GM23338 (cell line): ENCODE measurements around the gene UVRAG. TPM values are rescaled to one million over a fixed set of nuclear protein-coding genes. Genes with fewer than 3 reads are reported as not detected.

Experiments
- ATAC-seq: fragments of 200-7000 bp; cut with Tn5 transposase; 3 replicates; pipeline ENCODE4 v1.9.1; 2020
- DNase-seq: peaks from one replicate; pipeline ENCODE4 v3.0.0-alpha.2; 2015; ENCODE audit warnings: low spot score
- H2AFZ ChIP-seq: fragments of 200-600 bp; sonication (generic); 2 replicates; pipeline ENCODE4 v1.8.0; 2016; ENCODE audit warnings: antibody characterized with exemption, mild to moderate bottlenecking, moderate library complexity
- H3F3A ChIP-seq: fragments of 200-600 bp; sonication (generic); replicated peaks from 2 replicates; pipeline ENCODE4 v1.8.0; 2017; ENCODE audit warnings: antibody characterized with exemption, mixed run types, low read depth
- H3K27ac ChIP-seq: fragments of 200-600 bp; sonication (generic); 2 replicates; pipeline ENCODE4 v1.6.1; 2016; ENCODE audit warnings: low read depth
- H3K27me3 ChIP-seq: fragments of 200-600 bp; sonication (generic); 2 replicates; pipeline ENCODE4 v1.8.0; 2016; ENCODE audit warnings: mild to moderate bottlenecking, mixed run types, moderate library complexity; ENCODE audit not compliant: insufficient read depth
- H3K36me3 ChIP-seq: fragments of 200-600 bp; sonication (generic); 2 replicates; pipeline ENCODE4 v1.8.0; 2016; ENCODE audit warnings: mild to moderate bottlenecking; ENCODE audit not compliant: insufficient read depth
- H3K4me1 ChIP-seq: fragments of 200-600 bp; sonication (generic); 2 replicates; pipeline ENCODE4 v1.8.0; 2016; ENCODE audit warnings: mild to moderate bottlenecking, moderate library complexity; ENCODE audit not compliant: insufficient read depth
- H3K4me2 ChIP-seq: fragments of 200-600 bp; sonication (generic); 2 replicates; pipeline ENCODE4 v1.7.1; 2017; ENCODE audit warnings: mixed run types
- H3K4me3 ChIP-seq: fragments of 200-600 bp; sonication (generic); 2 replicates; pipeline ENCODE4 v1.6.1; 2016; ENCODE audit warnings: mixed run types
- H3K79me2 ChIP-seq: fragments of 200-600 bp; sonication (generic); replicated peaks from 2 replicates; pipeline ENCODE4 v1.8.0; 2017; ENCODE audit warnings: mild to moderate bottlenecking; ENCODE audit not compliant: insufficient read depth
- H3K9me2 ChIP-seq: fragments of 200-600 bp; sonication (generic); 2 replicates; pipeline ENCODE4 v1.8.0; 2017; ENCODE audit not compliant: insufficient read depth
- H4K20me1 ChIP-seq: fragments of 200-600 bp; sonication (generic); replicated peaks from 2 replicates; pipeline ENCODE4 v1.8.0; 2017; ENCODE audit warnings: mild to moderate bottlenecking; ENCODE audit not compliant: insufficient read depth
- H3K27ac Mint-ChIP-seq: 2 replicates; pipeline ENCODE4 v1.8.0; 2020; ENCODE audit warnings: inconsistent platforms, mild to moderate bottlenecking, moderate library complexity, mixed read lengths
- H3K27me3 Mint-ChIP-seq: 3 replicates; pipeline ENCODE4 v1.8.0; 2022; ENCODE audit warnings: low read depth, mild to moderate bottlenecking, moderate library complexity, mixed read lengths, inconsistent platforms; ENCODE audit not compliant: insufficient read depth, poor library complexity
- H3K36me3 Mint-ChIP-seq: 3 replicates; pipeline ENCODE4 v1.8.0; 2021; ENCODE audit warnings: low read depth, mild to moderate bottlenecking, inconsistent platforms, moderate library complexity, mixed read lengths
- H3K4me1 Mint-ChIP-seq: 3 replicates; pipeline ENCODE4 v1.8.0; 2020; ENCODE audit warnings: mild to moderate bottlenecking, inconsistent platforms, mixed read lengths
- H3K4me3 Mint-ChIP-seq: 3 replicates; pipeline ENCODE4 v1.8.0; 2021; ENCODE audit warnings: moderate library complexity, mild to moderate bottlenecking, inconsistent platforms, mixed read lengths
- H3K9me3 Mint-ChIP-seq: 3 replicates; pipeline ENCODE4 v1.8.0; 2020; ENCODE audit warnings: moderate library complexity, mild to moderate bottlenecking, inconsistent platforms, mixed read lengths
- EZH2 ChIP-seq: fragments of 200-600 bp; sonication (generic); IDR thresholded peaks from one replicate; pipeline ENCODE4 v1.8.0; 2017; ENCODE audit warnings: antibody characterized with exemption, mild to moderate bottlenecking, low read depth; ENCODE audit not compliant: unreplicated experiment
- JUNB ChIP-seq: IDR thresholded peaks from one replicate; pipeline ENCODE4 v1.6.1; 2016; ENCODE audit warnings: antibody characterized with exemption; ENCODE audit not compliant: unreplicated experiment
- NANOG ChIP-seq: IDR thresholded peaks from 2 replicates; pipeline ENCODE4 v1.6.1; 2016; ENCODE audit warnings: antibody characterized with exemption, borderline replicate concordance
- POLR2AphosphoS5 ChIP-seq: IDR thresholded peaks from 2 replicates; pipeline ENCODE4 v1.6.1; 2016; ENCODE audit warnings: antibody characterized with exemption, low read depth
- STAT1 ChIP-seq: IDR thresholded peaks from one replicate; pipeline ENCODE4 v1.6.1; 2016; ENCODE audit warnings: antibody characterized with exemption; ENCODE audit not compliant: unreplicated experiment
- ZNF331 ChIP-seq: fragments of 250-450 bp; sonication (Bioruptor Pico); IDR thresholded peaks from 2 replicates; pipeline ENCODE4 v1.5.0; 2020; ENCODE audit warnings: low read depth, mild to moderate bottlenecking, moderate library complexity
- polyA plus RNA-seq: library from polyadenylated mRNA; unstranded; fragments of >200 nt; fragmentation: Nextera tagmentation; extraction: Ambion mirVana; gene quantifications from 2 replicates; pipeline ENCODE4 v1.2.1, GENCODE V29; 2016
- total RNA-seq: library from RNA; depleted of rRNA; stranded (reverse); fragments of >200 nt; shearing (Covaris generic); gene quantifications from 2 replicates; pipeline ENCODE4 v1.2.3, GENCODE V29; 2014
- TF ChIP-seq, protein P1 (sequence below): IDR thresholded peaks from 2 replicates; pipeline ENCODE4 v1.6.1; 2016; ENCODE audit warnings: antibody characterized with exemption
- TF ChIP-seq, protein P2 (sequence below), 2 experiments: fragments of 200-600 bp in 1 of 2; sonication (generic) in 1 of 2; conservative IDR thresholded peaks; 2 replicates each; pipeline versions ENCODE4 v1.5.1 to v1.6.1; 2016 to 2017; ENCODE audit warnings: antibody characterized with exemption in 2 of 2, low read depth in 2 of 2, mild to moderate bottlenecking in 2 of 2, moderate library complexity in 1 of 2
- TF ChIP-seq, protein P3 (sequence below): IDR thresholded peaks from one replicate; pipeline ENCODE4 v1.6.1; 2018; ENCODE audit warnings: antibody characterized with exemption; ENCODE audit not compliant: unreplicated experiment

The UVRAG gene
- total and polyA plus RNA-seq, 2 experiments from 2014 or later, result 15.3 to 17.4 TPM

- Histone ChIP-seq H3K79me2 (no peaks in the 10 kb centered on the region), H3K9me2 (no peaks in the 10 kb centered on the region), H3K27ac (no peak overlapping the region), H3K27me3 (no peaks in the 10 kb centered on the region), H3K4me2 (no peak overlapping the region), H3K4me1 (no peaks in the 10 kb centered on the region), H3K36me3 (no peaks in the 10 kb centered on the region), H4K20me1 (no peaks in the 10 kb centered on the region), H3K4me3 (no peak overlapping the region), H2AFZ (no peak overlapping the region), H3F3A (no peaks in the 10 kb centered on the region)
- ATAC-seq (no peak), DNase-seq (no peak)
- no peak overlapping the region for H3K4me3 Mint-ChIP-seq
- no peaks in the 10 kb centered on the region for H3K9me3 Mint-ChIP-seq
- H3K27ac Mint-ChIP-seq, result no peak overlapping the region
- TF ChIP-seq JUNB (no peak), EZH2 (no peak), NANOG (no peak), ZNF331 (CRISPR knock-in tag) (no peak), POLR2AphosphoS5 (no peak)
- TF ChIP-seq, protein P1, sequence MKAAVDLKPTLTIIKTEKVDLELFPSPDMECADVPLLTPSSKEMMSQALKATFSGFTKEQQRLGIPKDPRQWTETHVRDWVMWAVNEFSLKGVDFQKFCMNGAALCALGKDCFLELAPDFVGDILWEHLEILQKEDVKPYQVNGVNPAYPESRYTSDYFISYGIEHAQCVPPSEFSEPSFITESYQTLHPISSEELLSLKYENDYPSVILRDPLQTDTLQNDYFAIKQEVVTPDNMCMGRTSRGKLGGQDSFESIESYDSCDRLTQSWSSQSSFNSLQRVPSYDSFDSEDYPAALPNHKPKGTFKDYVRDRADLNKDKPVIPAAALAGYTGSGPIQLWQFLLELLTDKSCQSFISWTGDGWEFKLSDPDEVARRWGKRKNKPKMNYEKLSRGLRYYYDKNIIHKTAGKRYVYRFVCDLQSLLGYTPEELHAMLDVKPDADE, result no peak
- TF ChIP-seq, protein P2, sequence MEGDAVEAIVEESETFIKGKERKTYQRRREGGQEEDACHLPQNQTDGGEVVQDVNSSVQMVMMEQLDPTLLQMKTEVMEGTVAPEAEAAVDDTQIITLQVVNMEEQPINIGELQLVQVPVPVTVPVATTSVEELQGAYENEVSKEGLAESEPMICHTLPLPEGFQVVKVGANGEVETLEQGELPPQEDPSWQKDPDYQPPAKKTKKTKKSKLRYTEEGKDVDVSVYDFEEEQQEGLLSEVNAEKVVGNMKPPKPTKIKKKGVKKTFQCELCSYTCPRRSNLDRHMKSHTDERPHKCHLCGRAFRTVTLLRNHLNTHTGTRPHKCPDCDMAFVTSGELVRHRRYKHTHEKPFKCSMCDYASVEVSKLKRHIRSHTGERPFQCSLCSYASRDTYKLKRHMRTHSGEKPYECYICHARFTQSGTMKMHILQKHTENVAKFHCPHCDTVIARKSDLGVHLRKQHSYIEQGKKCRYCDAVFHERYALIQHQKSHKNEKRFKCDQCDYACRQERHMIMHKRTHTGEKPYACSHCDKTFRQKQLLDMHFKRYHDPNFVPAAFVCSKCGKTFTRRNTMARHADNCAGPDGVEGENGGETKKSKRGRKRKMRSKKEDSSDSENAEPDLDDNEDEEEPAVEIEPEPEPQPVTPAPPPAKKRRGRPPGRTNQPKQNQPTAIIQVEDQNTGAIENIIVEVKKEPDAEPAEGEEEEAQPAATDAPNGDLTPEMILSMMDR (conservative IDR thresholded peaks at IDR 0.05; ENCODE audit: low read depth in 2 of 2), result no peak
- peaks cover 5% of the 10 kb centered on the region for H3K27me3 Mint-ChIP-seq
- no peaks in the 10 kb centered on the region for H3K36me3 Mint-ChIP-seq
- H3K4me1 Mint-ChIP-seq, result 0 out of 3 replicates have a peak, but pooled peaks cover 2% of the 10 kb centered on the region
Measured at GRCh38 chr11:75789521-75789920, 25.5 kb upstream of the UVRAG start.

- H3K27me3 ChIP-seq, result no peaks in the 10 kb centered on the region
- ATAC-seq (no peak), DNase-seq (no peak)
- Mint-ChIP-seq H3K27ac (no peak overlapping the region), H3K9me3 (no peaks in the 10 kb centered on the region), H3K27me3 (peaks cover 7% of the 10 kb centered on the region), H3K4me3 (no peak overlapping the region), H3K36me3 (no peaks in the 10 kb centered on the region), H3K4me1 (0 out of 3 replicates have a peak, but pooled peaks cover 2% of the 10 kb centered on the region)
- no peaks in the 10 kb centered on the region for H3F3A ChIP-seq
- H2AFZ ChIP-seq, result no peak overlapping the region
- no peak overlapping the region for H3K27ac ChIP-seq
- no peak overlapping the region for H3K4me2 ChIP-seq
- no peaks in the 10 kb centered on the region for H3K36me3 ChIP-seq
- no peaks in the 10 kb centered on the region for H3K4me1 ChIP-seq
- no peaks in the 10 kb centered on the region for H4K20me1 ChIP-seq
- H3K79me2 ChIP-seq, result no peaks in the 10 kb centered on the region
- H3K4me3 ChIP-seq, result no peak overlapping the region
- H3K9me2 ChIP-seq, result no peaks in the 10 kb centered on the region
- TF ChIP-seq ZNF331 (CRISPR knock-in tag) (no peak), STAT1 (no peak), EZH2 (no peak), POLR2AphosphoS5 (no peak), NANOG (no peak), JUNB (no peak)
- TF ChIP-seq, protein P1, result no peak
- TF ChIP-seq, protein P3, sequence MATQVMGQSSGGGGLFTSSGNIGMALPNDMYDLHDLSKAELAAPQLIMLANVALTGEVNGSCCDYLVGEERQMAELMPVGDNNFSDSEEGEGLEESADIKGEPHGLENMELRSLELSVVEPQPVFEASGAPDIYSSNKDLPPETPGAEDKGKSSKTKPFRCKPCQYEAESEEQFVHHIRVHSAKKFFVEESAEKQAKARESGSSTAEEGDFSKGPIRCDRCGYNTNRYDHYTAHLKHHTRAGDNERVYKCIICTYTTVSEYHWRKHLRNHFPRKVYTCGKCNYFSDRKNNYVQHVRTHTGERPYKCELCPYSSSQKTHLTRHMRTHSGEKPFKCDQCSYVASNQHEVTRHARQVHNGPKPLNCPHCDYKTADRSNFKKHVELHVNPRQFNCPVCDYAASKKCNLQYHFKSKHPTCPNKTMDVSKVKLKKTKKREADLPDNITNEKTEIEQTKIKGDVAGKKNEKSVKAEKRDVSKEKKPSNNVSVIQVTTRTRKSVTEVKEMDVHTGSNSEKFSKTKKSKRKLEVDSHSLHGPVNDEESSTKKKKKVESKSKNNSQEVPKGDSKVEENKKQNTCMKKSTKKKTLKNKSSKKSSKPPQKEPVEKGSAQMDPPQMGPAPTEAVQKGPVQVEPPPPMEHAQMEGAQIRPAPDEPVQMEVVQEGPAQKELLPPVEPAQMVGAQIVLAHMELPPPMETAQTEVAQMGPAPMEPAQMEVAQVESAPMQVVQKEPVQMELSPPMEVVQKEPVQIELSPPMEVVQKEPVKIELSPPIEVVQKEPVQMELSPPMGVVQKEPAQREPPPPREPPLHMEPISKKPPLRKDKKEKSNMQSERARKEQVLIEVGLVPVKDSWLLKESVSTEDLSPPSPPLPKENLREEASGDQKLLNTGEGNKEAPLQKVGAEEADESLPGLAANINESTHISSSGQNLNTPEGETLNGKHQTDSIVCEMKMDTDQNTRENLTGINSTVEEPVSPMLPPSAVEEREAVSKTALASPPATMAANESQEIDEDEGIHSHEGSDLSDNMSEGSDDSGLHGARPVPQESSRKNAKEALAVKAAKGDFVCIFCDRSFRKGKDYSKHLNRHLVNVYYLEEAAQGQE, result no peak
Measured at GRCh38 chr11:75790986-75791385, 24.0 kb upstream of the UVRAG start.
